HG03442 (cell line): ENCODE measurements around the gene EPO.
A peak's percentile ranks its signal among the peaks of the same experiment; 100 is the strongest.

Experiments
- ATAC-seq: cut with Tn5 transposase; IDR thresholded peaks from one replicate; pipeline ENCODE4 v1.9.1; 2021; ENCODE audit warnings: mild to moderate bottlenecking, moderate library complexity; ENCODE audit not compliant: unreplicated experiment

Gene EPO

GRCh38 chr7:100720279-100720670 lies at the start of gene EPO:
Gene EPO, plus strand, starts transcription at chr7:100720468. Its CDS starts 513 bp downstream, at chr7:100720981.
- no peak for ATAC-seq

DNA sequence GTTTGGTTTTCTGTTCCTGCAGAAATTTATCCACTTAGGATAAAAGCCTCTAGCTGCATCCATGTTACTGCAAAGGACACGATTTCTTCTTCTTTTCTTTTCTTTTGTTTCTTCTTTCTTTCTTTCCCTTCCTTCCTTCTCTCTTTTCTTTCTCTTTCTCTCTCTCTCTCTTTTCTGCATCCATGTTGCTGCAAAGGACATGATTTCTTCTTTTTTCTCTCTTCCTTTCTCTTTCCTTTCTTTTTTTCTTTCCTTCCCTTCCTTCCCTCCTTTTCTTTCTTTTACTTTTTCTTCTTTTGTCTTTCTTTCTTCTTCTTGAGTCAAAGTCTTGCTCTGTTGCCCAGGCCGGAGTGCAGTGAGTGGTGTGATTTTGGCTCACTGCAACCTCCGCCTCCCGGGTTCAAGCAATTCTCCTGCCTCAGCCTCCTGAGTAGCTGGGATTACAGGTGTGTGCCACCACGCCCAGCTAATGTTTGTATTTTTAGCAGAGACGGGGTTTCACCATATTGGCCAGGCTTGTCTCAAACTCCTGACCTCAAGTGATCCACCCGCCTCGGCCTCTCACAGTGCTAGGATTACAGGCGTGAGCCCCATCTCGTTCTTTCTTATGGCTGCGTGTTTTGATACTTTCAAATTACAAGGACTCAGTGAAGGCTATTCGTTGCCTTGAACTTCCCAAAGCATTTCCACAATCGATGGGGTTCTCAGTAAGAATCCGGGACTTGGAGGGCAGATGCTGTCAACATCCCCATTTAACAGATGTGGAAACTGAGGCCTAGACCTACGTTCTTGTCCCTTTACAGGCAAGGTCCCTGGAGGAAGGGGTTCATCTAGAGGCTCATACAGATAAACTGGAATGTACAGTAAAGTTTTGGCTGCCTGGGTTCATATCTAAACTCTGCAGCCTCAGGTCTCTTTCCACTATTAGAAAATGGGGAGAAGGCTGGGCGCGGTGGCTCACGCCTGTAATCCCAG lies 48.6 kb upstream of the EPO start:
- ATAC-seq = no peak

- peak; percentile 61 for ATAC-seq
Observed at GRCh38 chr7:100673302-100673941, 46.8 kb upstream of the EPO start, which contains the start of gene GNB2. Gene GNB2, plus strand, starts transcription at chr7:100673740. Its CDS starts 2,526 bp downstream, at chr7:100676266.

GRCh38 chr7:100673942-100674410 lies 46.3 kb upstream of the EPO start:
- peak; percentile 2 for ATAC-seq

GRCh38 chr7:100674411-100675104 lies 45.7 kb upstream of the EPO start:
- ATAC-seq = no peak

DNA sequence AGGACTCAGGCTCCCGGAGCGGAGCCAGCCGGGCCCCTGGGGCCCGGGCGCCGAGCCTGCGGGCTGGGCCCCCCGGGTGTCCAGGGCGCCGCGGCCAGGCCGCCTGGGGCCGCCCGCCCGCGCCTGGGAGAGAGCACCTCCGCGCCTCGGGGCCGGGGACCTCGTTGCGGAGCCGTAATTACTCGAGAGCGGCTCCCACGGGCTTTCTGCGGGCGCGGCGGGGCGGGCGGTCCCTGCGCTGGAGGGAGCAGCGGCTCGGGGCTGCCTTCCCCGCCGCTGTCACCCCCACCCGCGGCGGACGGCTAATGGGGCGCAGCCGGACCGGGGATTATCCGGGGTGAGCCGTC lies 45.2 kb upstream of the EPO start:
- ATAC-seq = no peak

GRCh38 chr7:100675581-100676350 lies 44.5 kb upstream of the EPO start:
- ATAC-seq = peak; percentile 29

DNA sequence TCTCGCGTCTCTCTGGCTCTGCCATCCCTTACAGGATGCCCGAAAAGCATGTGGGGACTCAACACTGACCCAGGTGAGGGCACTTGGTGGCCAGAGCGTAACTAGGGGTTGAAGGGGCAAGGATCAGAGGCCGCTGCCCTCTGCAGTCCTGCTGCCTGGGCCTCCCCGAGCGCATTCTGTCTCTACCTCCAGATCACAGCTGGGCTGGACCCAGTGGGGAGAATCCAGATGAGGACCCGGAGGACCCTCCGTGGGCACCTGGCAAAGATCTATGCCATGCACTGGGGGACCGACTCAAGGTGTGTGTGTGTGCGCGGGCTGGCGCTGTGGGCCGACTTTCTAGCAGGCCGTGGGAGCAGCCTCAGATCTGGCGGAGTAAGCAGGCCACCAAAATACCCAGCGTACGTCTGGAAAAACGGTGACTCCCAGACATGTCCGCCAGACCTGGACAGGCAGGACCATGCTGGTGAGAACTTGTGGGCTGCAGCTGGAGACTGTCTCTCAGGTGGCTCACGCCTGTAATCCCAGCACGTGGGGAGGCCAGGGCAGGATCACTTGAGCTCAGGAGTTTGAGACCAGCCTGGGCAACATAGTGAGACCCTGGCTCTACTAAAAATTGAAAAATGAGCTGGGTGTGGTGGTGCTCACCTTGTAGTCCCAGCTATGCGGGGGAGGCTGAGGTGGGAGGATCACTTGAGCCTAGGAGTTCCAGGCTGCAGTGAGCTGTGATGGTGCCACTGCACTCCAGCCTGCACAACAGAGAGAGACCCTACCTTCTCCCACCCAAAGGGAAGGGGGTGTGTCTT lies 43.6 kb upstream of the EPO start:
- no peak for ATAC-seq

DNA sequence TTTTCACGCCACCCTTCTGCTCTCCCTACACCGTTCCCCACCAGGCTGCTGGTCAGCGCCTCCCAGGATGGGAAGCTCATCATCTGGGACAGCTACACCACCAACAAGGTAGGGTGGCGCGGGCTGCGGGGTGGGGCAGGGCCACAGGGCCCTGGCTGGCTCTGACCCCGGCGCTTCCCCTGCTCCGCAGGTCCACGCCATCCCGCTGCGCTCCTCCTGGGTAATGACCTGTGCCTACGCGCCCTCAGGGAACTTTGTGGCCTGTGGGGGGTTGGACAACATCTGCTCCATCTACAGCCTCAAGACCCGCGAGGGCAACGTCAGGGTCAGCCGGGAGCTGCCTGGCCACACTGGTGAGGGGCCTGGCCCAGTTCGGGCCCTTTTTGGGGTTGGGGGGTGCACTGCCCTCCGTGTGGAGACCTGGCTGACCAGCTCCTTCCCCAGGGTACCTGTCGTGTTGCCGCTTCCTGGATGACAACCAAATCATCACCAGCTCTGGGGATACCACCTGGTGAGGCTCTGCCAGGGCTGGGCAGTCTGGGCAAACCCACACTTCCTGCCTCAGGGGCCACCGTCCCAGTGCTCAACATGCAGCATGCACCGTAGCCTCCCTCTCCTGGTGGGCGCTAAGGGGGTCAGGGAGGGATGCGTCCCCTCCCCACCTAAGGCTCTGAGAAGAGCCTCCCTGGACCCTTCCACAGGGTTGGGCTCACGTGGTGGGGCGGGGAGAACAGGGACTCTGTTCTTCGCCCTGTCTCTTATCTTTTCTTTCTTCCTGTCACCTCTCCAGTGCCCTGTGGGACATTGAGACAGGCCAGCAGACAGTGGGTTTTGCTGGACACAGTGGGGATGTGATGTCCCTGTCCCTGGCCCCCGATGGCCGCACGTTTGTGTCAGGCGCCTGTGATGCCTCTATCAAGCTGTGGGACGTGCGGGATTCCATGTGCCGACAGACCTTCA lies 42.7 kb upstream of the EPO start:
- no peak for ATAC-seq

GRCh38 chr7:100678291-100678984 lies 41.8 kb upstream of the EPO start:
- no peak for ATAC-seq

- no peak for ATAC-seq
Observed at GRCh38 chr7:100679129-100679926, 40.9 kb upstream of the EPO start.

GRCh38 chr7:100679927-100680575 lies 40.2 kb upstream of the EPO start:
- ATAC-seq = no peak

DNA sequence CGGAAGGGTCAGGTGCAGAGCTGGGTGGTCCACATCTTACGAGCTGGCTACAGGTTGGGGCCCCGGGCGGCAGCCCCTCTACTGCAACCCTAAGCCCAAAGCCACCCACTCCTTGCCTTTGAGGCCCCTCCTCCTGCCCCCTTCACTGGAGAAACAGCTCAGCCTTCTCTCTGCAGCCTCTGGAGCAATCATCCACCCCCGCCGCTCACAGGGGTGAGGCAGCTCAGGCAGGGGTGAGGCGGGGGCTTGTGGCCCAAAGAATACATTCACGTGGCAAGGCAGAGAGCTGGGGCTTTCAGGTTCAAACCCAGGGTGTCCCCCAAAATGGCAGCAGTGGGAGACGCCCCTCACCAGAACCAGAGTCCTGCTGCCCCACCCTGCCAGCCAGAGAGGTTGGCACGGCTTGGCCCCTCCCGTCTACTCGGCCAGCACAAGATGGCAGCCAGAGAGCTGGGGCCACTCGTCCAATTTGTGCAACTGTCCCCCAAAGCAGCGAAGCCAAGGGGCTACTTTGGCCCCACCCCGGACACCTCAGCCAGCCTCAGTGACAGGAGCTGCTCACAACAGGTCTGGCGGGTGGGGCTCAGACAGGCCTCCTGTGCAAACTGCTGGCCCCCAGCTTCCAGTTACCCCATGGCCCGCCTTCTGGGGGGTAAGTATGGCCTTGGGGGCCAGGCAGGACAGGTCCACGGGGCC lies 39.5 kb upstream of the EPO start:
- no peak for ATAC-seq

- no peak for ATAC-seq
Observed at GRCh38 chr7:100681491-100682227, 38.6 kb upstream of the EPO start.

GRCh38 chr7:100682228-100682741 lies 38.0 kb upstream of the EPO start:
- ATAC-seq = no peak
